Measurements from ENCODE around the gene COPS4.

COPS4 gene

DNA sequence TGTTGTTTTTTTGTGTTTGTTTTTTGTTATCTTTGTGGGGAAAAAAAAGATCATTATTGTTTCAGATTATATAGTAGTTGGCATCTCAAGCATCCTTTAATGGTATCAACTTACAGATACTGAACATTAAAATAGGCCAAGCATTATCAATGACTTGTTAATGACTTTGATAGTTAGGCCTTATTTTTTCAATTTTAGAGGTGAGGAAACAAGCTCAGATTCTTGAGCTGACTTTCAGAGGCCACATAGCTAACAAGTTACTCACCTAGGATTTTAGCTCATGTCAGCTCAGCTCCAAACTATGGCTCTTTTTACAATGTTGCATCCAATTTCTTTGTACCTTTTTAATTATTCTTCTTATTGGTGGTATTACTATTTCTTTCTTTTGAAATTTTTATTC lies 80.0 kb downstream of the COPS4 start:
- peak; percentile 48 for DNase-seq
- peaks cover 3% of the 10 kb centered on the region for H3K4me1 ChIP-seq (ENCODE audit: control insufficient read depth, insufficient read depth, low read depth, low read length)
- no peak overlapping the region for H3K4me2 ChIP-seq (ENCODE audit: low read length, poor library complexity, severe bottlenecking)
- no peak overlapping the region for H3K23ac ChIP-seq (ENCODE audit: low read length in 2 of 2)
- no peak overlapping the region for H3K14ac ChIP-seq (ENCODE audit: low read length in 2 of 2)
- H4K91ac ChIP-seq (ENCODE audit: low read length), result no peak overlapping the region
- peaks cover 0 to 8% of the 10 kb centered on the region in 2 experiments for H3K27me3 ChIP-seq (ENCODE audit: control insufficient read depth in 1 of 2, insufficient read depth in 1 of 2, low read length in 2 of 2)
- H3K9me3 ChIP-seq (ENCODE audit: control insufficient read depth, low read length), result no peaks in the 10 kb centered on the region
- H2BK5ac ChIP-seq (ENCODE audit: low read depth, low read length, poor library complexity, severe bottlenecking), result no peak overlapping the region
- H2BK120ac ChIP-seq (ENCODE audit: low read depth, low read length), result no peak overlapping the region
- H3K9ac ChIP-seq (ENCODE audit: low read length), result no peak overlapping the region
- no peak overlapping the region for H3K18ac ChIP-seq (ENCODE audit: low read depth in 1 of 2, low read length in 2 of 2)
- H2AFZ ChIP-seq (ENCODE audit: low read depth, low read length), result no peak overlapping the region
- H2AK5ac ChIP-seq (ENCODE audit: low read length, severe bottlenecking), result no peak overlapping the region
- H3K36me3 ChIP-seq (ENCODE audit: control insufficient read depth in 1 of 2, insufficient read depth in 2 of 2, low read depth in 1 of 2, low read length in 2 of 2), result no peaks in the 10 kb centered on the region
- H4K8ac ChIP-seq (ENCODE audit: low read length), result no peak overlapping the region
- no peak overlapping the region for H2BK12ac ChIP-seq (ENCODE audit: low read length in 2 of 2)
- H3K79me1 ChIP-seq (replicated peaks; ENCODE audit: low read length, poor library complexity, severe bottlenecking), result no peaks in the 10 kb centered on the region
- no peak overlapping the region for H3K4ac ChIP-seq (ENCODE audit: low read depth in 1 of 2, low read length in 2 of 2)
- H3K27ac ChIP-seq (ENCODE audit: low read length, poor library complexity, severe bottlenecking), result no peak overlapping the region
- H2BK15ac ChIP-seq (ENCODE audit: low read depth, poor library complexity, severe bottlenecking), result no peak overlapping the region
- no peak overlapping the region for H3K4me3 ChIP-seq (ENCODE audit: insufficient read depth in 1 of 2, low read depth in 1 of 2, low read length in 2 of 2)

GRCh38 chr4:83115656-83116285 lies 80.8 kb downstream of the COPS4 start:
- peak overlapping the region; percentile 80 for H2AK5ac ChIP-seq (ENCODE audit: low read length, severe bottlenecking)
- no peak overlapping the region for H3K4me3 ChIP-seq (ENCODE audit: insufficient read depth in 1 of 2, low read depth in 1 of 2, low read length in 2 of 2)
- H3K9ac ChIP-seq (ENCODE audit: low read length), result no peak overlapping the region
- no peak overlapping the region for H3K18ac ChIP-seq (ENCODE audit: low read depth in 1 of 2, low read length in 2 of 2)
- H3K14ac ChIP-seq (ENCODE audit: low read length in 2 of 2), result no peak overlapping the region
- WGBS, result 83% methylated on average over 8 of the region's 8 CpGs
- no peak overlapping the region for H4K91ac ChIP-seq (ENCODE audit: low read length)
- H3K4ac ChIP-seq (ENCODE audit: low read depth in 1 of 2, low read length in 2 of 2), result no peak overlapping the region
- no peak overlapping the region for H2BK120ac ChIP-seq (ENCODE audit: low read depth, low read length)
- no peak overlapping the region for H3K4me2 ChIP-seq (ENCODE audit: low read length, poor library complexity, severe bottlenecking)
- H3K4me1 ChIP-seq (ENCODE audit: control insufficient read depth, insufficient read depth, low read depth, low read length), result peaks cover 3% of the 10 kb centered on the region
- no peaks in the 10 kb centered on the region for H3K79me1 ChIP-seq (replicated peaks; ENCODE audit: low read length, poor library complexity, severe bottlenecking)
- no peak overlapping the region for H2BK5ac ChIP-seq (ENCODE audit: low read depth, low read length, poor library complexity, severe bottlenecking)
- no peak overlapping the region for H2BK12ac ChIP-seq (ENCODE audit: low read length in 2 of 2)
- no peak overlapping the region for H2AFZ ChIP-seq (ENCODE audit: low read depth, low read length)
- peaks cover 0 to 8% of the 10 kb centered on the region in 2 experiments for H3K27me3 ChIP-seq (ENCODE audit: control insufficient read depth in 1 of 2, insufficient read depth in 1 of 2, low read length in 2 of 2)
- H2BK15ac ChIP-seq (ENCODE audit: low read depth, poor library complexity, severe bottlenecking), result peak overlapping the region; percentile 16
- no peaks in the 10 kb centered on the region for H3K36me3 ChIP-seq (ENCODE audit: control insufficient read depth in 1 of 2, insufficient read depth in 2 of 2, low read depth in 1 of 2, low read length in 2 of 2)
- no peak overlapping the region for H4K8ac ChIP-seq (ENCODE audit: low read length)
- DNase-seq, result no peak
- peak overlapping the region; percentile 40 for H3K27ac ChIP-seq (ENCODE audit: low read length, poor library complexity, severe bottlenecking)
- no peaks in the 10 kb centered on the region for H3K9me3 ChIP-seq (ENCODE audit: control insufficient read depth, low read length)
- no peak overlapping the region for H3K23ac ChIP-seq (ENCODE audit: low read length in 2 of 2)

DNA sequence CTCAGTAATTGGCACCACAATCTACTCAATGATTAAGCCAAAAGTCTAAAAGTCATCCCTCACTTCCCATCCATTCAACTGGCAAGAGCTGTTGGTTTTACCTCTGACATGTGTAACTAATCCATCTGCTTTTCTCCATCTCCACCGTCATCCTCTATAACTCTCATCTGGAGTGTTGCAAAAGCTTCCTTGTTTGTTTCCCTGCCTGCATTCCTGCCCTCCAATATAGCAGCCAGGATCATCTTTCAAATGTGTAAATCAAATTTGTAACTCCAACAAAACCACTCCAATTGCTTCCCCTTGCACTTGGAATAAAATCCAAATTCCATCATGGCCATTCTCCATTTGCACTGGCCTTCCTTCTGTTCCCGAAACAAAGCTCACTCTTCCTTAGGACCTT lies 83.9 kb downstream of the COPS4 start:
- Histone ChIP-seq H3K9ac (ENCODE audit: low read length) (no peak overlapping the region), H3K27me3 (ENCODE audit: control insufficient read depth in 1 of 2, insufficient read depth in 1 of 2, low read length in 2 of 2) (peaks cover 0 to 8% of the 10 kb centered on the region in 2 experiments), H3K23ac (ENCODE audit: low read length in 2 of 2) (no peak overlapping the region), H2AK5ac (ENCODE audit: low read length, severe bottlenecking) (no peak overlapping the region), H3K14ac (ENCODE audit: low read length in 2 of 2) (no peak overlapping the region), H3K4me3 (ENCODE audit: insufficient read depth in 1 of 2, low read depth in 1 of 2, low read length in 2 of 2) (no peak overlapping the region), H3K4me2 (ENCODE audit: low read length, poor library complexity, severe bottlenecking) (no peak overlapping the region), H3K27ac (ENCODE audit: low read length, poor library complexity, severe bottlenecking) (no peak overlapping the region), H3K18ac (ENCODE audit: low read depth in 1 of 2, low read length in 2 of 2) (no peak overlapping the region), H3K4me1 (ENCODE audit: control insufficient read depth, insufficient read depth, low read depth, low read length) (no peaks in the 10 kb centered on the region), H2BK5ac (ENCODE audit: low read depth, low read length, poor library complexity, severe bottlenecking) (no peak overlapping the region), H3K36me3 (ENCODE audit: control insufficient read depth in 1 of 2, insufficient read depth in 2 of 2, low read depth in 1 of 2, low read length in 2 of 2) (no peaks in the 10 kb centered on the region), H2BK12ac (ENCODE audit: low read length in 2 of 2) (no peak overlapping the region), H2BK120ac (ENCODE audit: low read depth, low read length) (no peak overlapping the region), H3K79me1 (replicated peaks; ENCODE audit: low read length, poor library complexity, severe bottlenecking) (no peaks in the 10 kb centered on the region), H2AFZ (ENCODE audit: low read depth, low read length) (no peak overlapping the region), H2BK15ac (ENCODE audit: low read depth, poor library complexity, severe bottlenecking) (no peak overlapping the region), H4K8ac (ENCODE audit: low read length) (no peak overlapping the region), H3K4ac (ENCODE audit: low read depth in 1 of 2, low read length in 2 of 2) (no peak overlapping the region), H3K9me3 (ENCODE audit: control insufficient read depth, low read length) (peaks cover 8% of the 10 kb centered on the region), H4K91ac (ENCODE audit: low read length) (no peak overlapping the region)
- no peak for DNase-seq
- 79% methylated on average over 2 of the region's 2 CpGs for WGBS

- Histone ChIP-seq H3K36me3 (ENCODE audit: control insufficient read depth in 1 of 2, insufficient read depth in 2 of 2, low read depth in 1 of 2, low read length in 2 of 2) (no peaks in the 10 kb centered on the region), H3K79me1 (replicated peaks; ENCODE audit: low read length, poor library complexity, severe bottlenecking) (no peaks in the 10 kb centered on the region), H4K91ac (ENCODE audit: low read length) (no peak overlapping the region), H2BK120ac (ENCODE audit: low read depth, low read length) (no peak overlapping the region), H3K27ac (ENCODE audit: low read length, poor library complexity, severe bottlenecking) (no peak overlapping the region), H3K4me1 (ENCODE audit: control insufficient read depth, insufficient read depth, low read depth, low read length) (no peaks in the 10 kb centered on the region), H2BK5ac (ENCODE audit: low read depth, low read length, poor library complexity, severe bottlenecking) (no peak overlapping the region), H3K27me3 (ENCODE audit: control insufficient read depth in 1 of 2, insufficient read depth in 1 of 2, low read length in 2 of 2) (peaks cover 0 to 8% of the 10 kb centered on the region in 2 experiments), H2BK12ac (ENCODE audit: low read length in 2 of 2) (no peak overlapping the region), H3K18ac (ENCODE audit: low read depth in 1 of 2, low read length in 2 of 2) (no peak overlapping the region), H3K4ac (ENCODE audit: low read depth in 1 of 2, low read length in 2 of 2) (no peak overlapping the region), H3K9ac (ENCODE audit: low read length) (no peak overlapping the region), H2AFZ (ENCODE audit: low read depth, low read length) (no peak overlapping the region), H3K4me2 (ENCODE audit: low read length, poor library complexity, severe bottlenecking) (no peak overlapping the region), H3K9me3 (ENCODE audit: control insufficient read depth, low read length) (peaks cover 8% of the 10 kb centered on the region), H3K4me3 (ENCODE audit: insufficient read depth in 1 of 2, low read depth in 1 of 2, low read length in 2 of 2) (no peak overlapping the region), H3K14ac (ENCODE audit: low read length in 2 of 2) (no peak overlapping the region), H2AK5ac (ENCODE audit: low read length, severe bottlenecking) (no peak overlapping the region), H2BK15ac (ENCODE audit: low read depth, poor library complexity, severe bottlenecking) (no peak overlapping the region), H3K23ac (ENCODE audit: low read length in 2 of 2) (no peak overlapping the region), H4K8ac (ENCODE audit: low read length) (no peak overlapping the region)
- WGBS, result 97% methylated on average over 5 of the region's 5 CpGs
- DNase-seq, result no peak
Measured at GRCh38 chr4:83121246-83121645, 86.3 kb downstream of the COPS4 start.
